Vagina (tissue), 2 donors: Measurements from ENCODE around the gene RNF208. TPM values are rescaled to one million over a fixed set of nuclear protein-coding genes. Genes with fewer than 3 reads are reported as not detected.
A peak's percentile ranks its signal among the peaks of the same experiment; 100 is the strongest.

ENCODE experiments used
- DNase-seq, 2 donors: peaks; one replicate each; pipeline ENCODE4 v3.0.0-alpha.2; 2017; ENCODE audit errors: extremely low spot score in 2 of 2
- H3K27ac ChIP-seq: fragments of 200-600 bp; sonication (generic); one replicate; pipeline ENCODE4 v1.5.1; 2019
- H3K27me3 ChIP-seq: fragments of 200-600 bp; sonication (generic); one replicate; pipeline ENCODE4 v1.5.1; 2019
- H3K36me3 ChIP-seq, 2 donors: fragments of 200-600 bp; sonication (generic); one replicate each; pipeline ENCODE4 v1.5.1; 2017 to 2019
- H3K4me1 ChIP-seq: fragments of 200-600 bp; sonication (generic); one replicate; pipeline ENCODE4 v1.5.1; 2019
- H3K4me3 ChIP-seq, 2 donors: fragments of 200-600 bp; sonication (generic); 1 replicate in 1 of 2; 2 replicates in 1 of 2; pipeline ENCODE4 v1.5.1; 2016 to 2019
- H3K9me3 ChIP-seq: fragments of 200-600 bp; sonication (generic); one replicate; pipeline ENCODE4 v1.5.1; 2019
- POLR2A ChIP-seq, 2 donors: fragments of 450-650 bp; IDR thresholded peaks; one replicate each; pipeline ENCODE4 v1.6.1; 2017; ENCODE audit warnings: antibody characterized with exemption in 2 of 2, mild to moderate bottlenecking in 2 of 2, moderate library complexity in 2 of 2
- POLR2AphosphoS5 ChIP-seq, 2 donors: sonication (generic); formaldehyde crosslinking; IDR thresholded peaks; one replicate each; pipeline ENCODE4 v1.9.0; 2017; ENCODE audit warnings: antibody characterized with exemption in 2 of 2, mild to moderate bottlenecking in 2 of 2, low read depth in 1 of 2; ENCODE audit not compliant: insufficient read depth in 1 of 2
- intact Hi-C: fragments of 100-400 bp; cut with DNase I; formaldehyde crosslinking; loops from one replicate; pipeline ENCODE4 v1.15.1; 2023
- total RNA-seq: library from RNA; depleted of rRNA; stranded (reverse); fragments of >200 nt; gene quantifications from one replicate; pipeline ENCODE4 v1.2.3, GENCODE V29; 2016
- TF ChIP-seq, protein P1 (sequence below), 3 experiments: fragments of 450-650 bp in 2 of 3; fragments of 200-600 bp in 1 of 3; sonication (generic) in 1 of 3; IDR thresholded peaks; one replicate each; pipeline ENCODE4 v1.5.1; 2017 to 2019; ENCODE audit warnings: antibody characterized with exemption in 3 of 3, mild to moderate bottlenecking in 2 of 3, moderate library complexity in 2 of 3

The RNF208 gene
- total RNA-seq, 1 donor from 2014 or later, result 0.98 TPM

- H3K4me1 ChIP-seq, result peaks cover 50% of the 10 kb centered on the region
- no peaks in the 10 kb centered on the region for H3K9me3 ChIP-seq
- H3K36me3 ChIP-seq, result peaks cover 0 to 20% of the 10 kb centered on the region in 2 donors
- peak in 1 of 2 donors; percentile 92 for DNase-seq
- peak within 1 kb of the TSS; percentile 70 to 88 for H3K4me3 ChIP-seq
- intact Hi-C loops, result no loop called here
- H3K27ac ChIP-seq, result peak within 1 kb of the TSS; percentile 93
- H3K27me3 ChIP-seq, result no peaks in the 10 kb centered on the region
- TF ChIP-seq POLR2AphosphoS5 (IDR thresholded peaks at IDR 0.05; ENCODE audit: insufficient read depth in 1 of 2, low read depth in 1 of 2) (peak; percentile 89 to 95), POLR2A (IDR thresholded peaks at IDR 0.05) (peak in 1 of 2 donors; percentile 79)
- TF ChIP-seq, protein P1, sequence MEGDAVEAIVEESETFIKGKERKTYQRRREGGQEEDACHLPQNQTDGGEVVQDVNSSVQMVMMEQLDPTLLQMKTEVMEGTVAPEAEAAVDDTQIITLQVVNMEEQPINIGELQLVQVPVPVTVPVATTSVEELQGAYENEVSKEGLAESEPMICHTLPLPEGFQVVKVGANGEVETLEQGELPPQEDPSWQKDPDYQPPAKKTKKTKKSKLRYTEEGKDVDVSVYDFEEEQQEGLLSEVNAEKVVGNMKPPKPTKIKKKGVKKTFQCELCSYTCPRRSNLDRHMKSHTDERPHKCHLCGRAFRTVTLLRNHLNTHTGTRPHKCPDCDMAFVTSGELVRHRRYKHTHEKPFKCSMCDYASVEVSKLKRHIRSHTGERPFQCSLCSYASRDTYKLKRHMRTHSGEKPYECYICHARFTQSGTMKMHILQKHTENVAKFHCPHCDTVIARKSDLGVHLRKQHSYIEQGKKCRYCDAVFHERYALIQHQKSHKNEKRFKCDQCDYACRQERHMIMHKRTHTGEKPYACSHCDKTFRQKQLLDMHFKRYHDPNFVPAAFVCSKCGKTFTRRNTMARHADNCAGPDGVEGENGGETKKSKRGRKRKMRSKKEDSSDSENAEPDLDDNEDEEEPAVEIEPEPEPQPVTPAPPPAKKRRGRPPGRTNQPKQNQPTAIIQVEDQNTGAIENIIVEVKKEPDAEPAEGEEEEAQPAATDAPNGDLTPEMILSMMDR (IDR thresholded peaks at IDR 0.05), result peak in 1 of 3 experiments; percentile 23
These were observed 33.3 kb downstream of the RNF208 start, which contains the start of the genes ANAPC2 and SSNA1 for GRCh38 chr9:137188490-137189296. Gene ANAPC2 (minus strand): TSS chr9:137188560. CDS start chr9:137188532, 28 bp downstream. Gene SSNA1 (plus strand): TSS chr9:137188676. CDS start chr9:137188727, 51 bp downstream.

DNA sequence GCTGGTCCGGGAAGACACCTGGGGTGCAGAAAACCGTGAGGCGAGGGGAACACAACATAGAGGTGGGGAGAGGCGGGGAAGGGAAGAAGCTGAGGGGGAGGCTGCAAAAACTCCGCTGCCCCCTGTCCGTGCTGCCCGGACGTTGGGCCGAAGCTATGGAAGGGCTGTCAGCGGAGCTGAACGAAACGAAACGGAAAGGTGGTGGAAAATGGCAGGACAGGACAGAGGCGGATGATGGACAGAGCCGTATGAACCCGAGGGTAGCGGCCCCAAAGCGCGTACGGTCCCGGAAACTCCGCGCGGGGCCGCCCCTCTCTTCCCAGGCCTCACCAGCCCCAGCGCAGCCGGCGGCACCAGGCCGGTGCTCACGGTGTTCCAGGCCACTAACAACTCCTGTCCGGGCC, 34.0 kb downstream of the RNF208 start:
- Histone ChIP-seq H3K36me3 (peaks cover 0 to 26% of the 10 kb centered on the region in 2 donors), H3K27me3 (no peaks in the 10 kb centered on the region), H3K9me3 (no peaks in the 10 kb centered on the region), H3K27ac (peak overlapping the region; percentile 93), H3K4me1 (peaks cover 50% of the 10 kb centered on the region), H3K4me3 (peak overlapping the region; percentile 70 to 88)
- intact Hi-C loops, result no loop called here
- TF ChIP-seq, protein P1 (IDR thresholded peaks at IDR 0.05), result no peak
- no peak for TF ChIP-seq POLR2AphosphoS5 (IDR thresholded peaks at IDR 0.05; ENCODE audit: insufficient read depth in 1 of 2, low read depth in 1 of 2)
- TF ChIP-seq POLR2A (IDR thresholded peaks at IDR 0.05), result no peak
- no peak for DNase-seq

DNA sequence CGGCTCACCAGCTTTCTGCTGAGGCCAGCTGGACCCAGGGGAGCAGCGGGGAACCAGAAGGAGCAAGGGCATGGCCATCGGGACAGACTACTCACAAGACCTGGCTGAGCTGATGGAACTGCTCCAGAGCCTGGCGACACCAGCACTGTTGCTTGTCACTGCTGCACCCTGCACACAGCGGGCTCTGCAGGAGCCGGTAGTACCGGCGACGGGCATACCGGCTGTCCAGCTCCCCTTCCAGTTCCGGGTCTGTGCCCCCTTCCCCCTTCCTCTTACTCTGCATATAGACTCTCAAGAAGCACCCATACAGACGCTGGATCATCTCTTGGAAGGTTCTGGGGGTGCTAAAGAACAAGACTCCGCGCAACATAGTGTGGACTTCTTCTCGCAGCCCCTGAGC, 34.7 kb downstream of the RNF208 start:
- peaks cover 0 to 33% of the 10 kb centered on the region in 2 donors for H3K36me3 ChIP-seq
- H3K4me3 ChIP-seq, result peak overlapping the region; percentile 70 to 88
- H3K9me3 ChIP-seq, result no peaks in the 10 kb centered on the region
- TF ChIP-seq POLR2AphosphoS5 (IDR thresholded peaks at IDR 0.05; ENCODE audit: insufficient read depth in 1 of 2, low read depth in 1 of 2) (no peak), POLR2A (IDR thresholded peaks at IDR 0.05) (no peak)
- TF ChIP-seq, protein P1 (IDR thresholded peaks at IDR 0.05), result no peak
- H3K27me3 ChIP-seq, result no peaks in the 10 kb centered on the region
- intact Hi-C loops, result no loop called here
- H3K27ac ChIP-seq, result no peak overlapping the region
- peaks cover 50% of the 10 kb centered on the region for H3K4me1 ChIP-seq
- no peak for DNase-seq

GRCh38 chr9:137186385-137186784, 35.7 kb downstream of the RNF208 start:
- H3K4me1 ChIP-seq, result peaks cover 50% of the 10 kb centered on the region
- no peak overlapping the region for H3K27ac ChIP-seq
- H3K4me3 ChIP-seq, result peak overlapping the region in 1 of 2 donors; percentile 11
- H3K9me3 ChIP-seq, result no peaks in the 10 kb centered on the region
- H3K27me3 ChIP-seq, result no peaks in the 10 kb centered on the region
- intact Hi-C loops, result no loop called here
- peaks cover 0 to 43% of the 10 kb centered on the region in 2 donors for H3K36me3 ChIP-seq
- no peak for TF ChIP-seq POLR2A (IDR thresholded peaks at IDR 0.05)
- TF ChIP-seq, protein P1 (IDR thresholded peaks at IDR 0.05), result no peak
- TF ChIP-seq POLR2AphosphoS5 (IDR thresholded peaks at IDR 0.05; ENCODE audit: insufficient read depth in 1 of 2, low read depth in 1 of 2), result no peak
- no peak for DNase-seq

- peaks cover 0 to 48% of the 10 kb centered on the region in 2 donors for H3K36me3 ChIP-seq
These were observed 36.1 kb downstream of the RNF208 start for GRCh38 chr9:137185921-137186320.

More at GRCh38 chr9:137185921-137186320, 36.1 kb downstream of the RNF208 start:
- intact Hi-C loops, result no loop called here
- DNase-seq, result no peak
- no peaks in the 10 kb centered on the region for H3K9me3 ChIP-seq
- H3K4me1 ChIP-seq, result peaks cover 48% of the 10 kb centered on the region
- no peak overlapping the region for H3K4me3 ChIP-seq
- TF ChIP-seq POLR2AphosphoS5 (IDR thresholded peaks at IDR 0.05; ENCODE audit: insufficient read depth in 1 of 2, low read depth in 1 of 2) (no peak), POLR2A (IDR thresholded peaks at IDR 0.05) (no peak)
- TF ChIP-seq, protein P1 (IDR thresholded peaks at IDR 0.05), result no peak
- H3K27me3 ChIP-seq, result no peaks in the 10 kb centered on the region
- no peak overlapping the region for H3K27ac ChIP-seq
